Measurements from ENCODE around the gene ZNF627. TPM values are rescaled to one million over a fixed set of nuclear protein-coding genes. Genes with fewer than 3 reads are reported as not detected.
A peak's percentile ranks its signal among the peaks of the same experiment; 100 is the strongest.

Gene ZNF627
- total RNA-seq (1 to 10 TPM; 6.4 to 7.3 (median 7.0) TPM), polyA plus RNA-seq (4.2 TPM)
- long read RNA-seq, donor 1, transcript ZNF627-201 (4 exons, 2,840 nt) = major isoform, 17 of 18 reads
- long read RNA-seq, donor 1, partial matches to known transcripts = 0 of 18 reads
- long read RNA-seq, donor 1, other reads (novel, unspliced or antisense) = 1 of 18 reads
- long read RNA-seq, donor 2, transcript ZNF627-201 (4 exons, 2,840 nt) = major isoform, 10 of 11 reads
- long read RNA-seq, donor 2, partial matches to known transcripts = 0 of 11 reads
- long read RNA-seq, donor 2, other reads (novel, unspliced or antisense) = 1 of 11 reads
- long read RNA-seq, donor 3, transcript ZNF627-201 (4 exons, 2,840 nt) = major isoform, 47 of 54 reads
- long read RNA-seq, donor 3, partial matches to known transcripts = 0 of 54 reads
- long read RNA-seq, donor 3, other reads (novel, unspliced or antisense) = 6 of 54 reads
- long read RNA-seq, donor 4, transcript ZNF627-201 (4 exons, 2,840 nt) = major isoform, 14 of 16 reads
- long read RNA-seq, donor 4, partial matches to known transcripts = 0 of 16 reads
- long read RNA-seq, donor 4, other reads (novel, unspliced or antisense) = 2 of 16 reads

GRCh38 chr19:11597202-11598102, at the start of gene ZNF627:
Gene ZNF627, plus strand, starts transcription at chr19:11597483. Its CDS starts 145 bp downstream, at chr19:11597628.
- DNase-seq = peak; percentile 99 to 100 (median 100)
- WGBS = under 1% methylated on average over 67 of the region's 67 CpGs
- H3K27ac ChIP-seq (ENCODE audit: low read length) = peak within 1 kb of the TSS; percentile 73
- peak within 1 kb of the TSS; percentile 89 for H3K4me3 ChIP-seq (ENCODE audit: low read length)
- ATAC-seq = peak; percentile 100
- no peaks in the 10 kb centered on the region for H3K27me3 ChIP-seq (ENCODE audit: control insufficient read depth, insufficient read depth)
- peaks cover 2% of the 10 kb centered on the region for H3K4me1 ChIP-seq (ENCODE audit: control insufficient read depth, insufficient read depth, low read length)
- intact Hi-C loops (cut with DNase I) = no loop called here
- H3K9me3 ChIP-seq (ENCODE audit: control insufficient read depth, low read length) = no peaks in the 10 kb centered on the region

- WGBS = 91% methylated on average over 14 of the region's 14 CpGs
- Histone ChIP-seq H3K27me3 (ENCODE audit: control insufficient read depth, insufficient read depth) (no peaks in the 10 kb centered on the region), H3K4me1 (ENCODE audit: control insufficient read depth, insufficient read depth, low read length) (no peaks in the 10 kb centered on the region), H3K4me3 (ENCODE audit: low read length) (no peak overlapping the region), H3K27ac (ENCODE audit: low read length) (no peak overlapping the region), H3K9me3 (ENCODE audit: control insufficient read depth, low read length) (no peaks in the 10 kb centered on the region)
- intact Hi-C loops (cut with DNase I) = no loop called here
- no peak for ATAC-seq
- no peak for DNase-seq
These were observed 49.2 kb upstream of the ZNF627 start for GRCh38 chr19:11547929-11548700.

- Histone ChIP-seq H3K4me3 (ENCODE audit: low read length) (no peak overlapping the region), H3K27ac (ENCODE audit: low read length) (no peak overlapping the region), H3K4me1 (ENCODE audit: control insufficient read depth, insufficient read depth, low read length) (no peaks in the 10 kb centered on the region), H3K27me3 (ENCODE audit: control insufficient read depth, insufficient read depth) (no peaks in the 10 kb centered on the region), H3K9me3 (ENCODE audit: control insufficient read depth, low read length) (no peaks in the 10 kb centered on the region)
- DNase-seq = no peak
- WGBS = 89% methylated on average over 24 of the region's 24 CpGs
- intact Hi-C loops (cut with DNase I) = no loop called here
- ATAC-seq = no peak
These were observed 47.8 kb upstream of the ZNF627 start for GRCh38 chr19:11549386-11549953.

- WGBS = 87% methylated on average over 8 of the region's 8 CpGs
- H3K27ac ChIP-seq (ENCODE audit: low read length) = no peak overlapping the region
- no peaks in the 10 kb centered on the region for H3K27me3 ChIP-seq (ENCODE audit: control insufficient read depth, insufficient read depth)
- DNase-seq = no peak
- H3K4me1 ChIP-seq (ENCODE audit: control insufficient read depth, insufficient read depth, low read length) = no peaks in the 10 kb centered on the region
- intact Hi-C loops (cut with DNase I) = no loop called here
- no peak for ATAC-seq
- H3K9me3 ChIP-seq (ENCODE audit: control insufficient read depth, low read length) = no peaks in the 10 kb centered on the region
- H3K4me3 ChIP-seq (ENCODE audit: low read length) = no peak overlapping the region
These were observed 47.0 kb upstream of the ZNF627 start for GRCh38 chr19:11550265-11550664.

- 77% methylated on average over 26 of the region's 26 CpGs for WGBS
- no peaks in the 10 kb centered on the region for H3K9me3 ChIP-seq (ENCODE audit: control insufficient read depth, low read length)
- no peak overlapping the region for H3K27ac ChIP-seq (ENCODE audit: low read length)
- no peaks in the 10 kb centered on the region for H3K27me3 ChIP-seq (ENCODE audit: control insufficient read depth, insufficient read depth)
- ATAC-seq (peak; percentile 9 to 38), DNase-seq (no peak)
- H3K4me3 ChIP-seq (ENCODE audit: low read length) = no peak overlapping the region
- H3K4me1 ChIP-seq (ENCODE audit: control insufficient read depth, insufficient read depth, low read length) = peaks cover 1% of the 10 kb centered on the region
- intact Hi-C loops (cut with DNase I) = no loop called here
These were observed 45.6 kb upstream of the ZNF627 start for GRCh38 chr19:11551603-11552235.

GRCh38 chr19:11552666-11553372, 44.5 kb upstream of the ZNF627 start:
- 74% methylated on average over 20 of the region's 20 CpGs for WGBS
- Histone ChIP-seq H3K27ac (ENCODE audit: low read length) (no peak overlapping the region), H3K9me3 (ENCODE audit: control insufficient read depth, low read length) (no peaks in the 10 kb centered on the region), H3K4me1 (ENCODE audit: control insufficient read depth, insufficient read depth, low read length) (peaks cover 1% of the 10 kb centered on the region), H3K27me3 (ENCODE audit: control insufficient read depth, insufficient read depth) (no peaks in the 10 kb centered on the region), H3K4me3 (ENCODE audit: low read length) (no peak overlapping the region)
- ATAC-seq (no peak), DNase-seq (no peak)
- intact Hi-C loops (cut with DNase I) = no loop called here

- Histone ChIP-seq H3K27ac (ENCODE audit: low read length) (no peak overlapping the region), H3K4me1 (ENCODE audit: control insufficient read depth, insufficient read depth, low read length) (peaks cover 3% of the 10 kb centered on the region), H3K27me3 (ENCODE audit: control insufficient read depth, insufficient read depth) (no peaks in the 10 kb centered on the region), H3K4me3 (ENCODE audit: low read length) (no peak overlapping the region), H3K9me3 (ENCODE audit: control insufficient read depth, low read length) (no peaks in the 10 kb centered on the region)
- 93% methylated on average over 12 of the region's 12 CpGs for WGBS
- DNase-seq = no peak
- intact Hi-C loops (cut with DNase I) = no loop called here
- no peak for ATAC-seq
These were observed 43.1 kb upstream of the ZNF627 start for GRCh38 chr19:11554160-11554559.

GRCh38 chr19:11555246-11555645, 42.0 kb upstream of the ZNF627 start:
- no peaks in the 10 kb centered on the region for H3K27me3 ChIP-seq (ENCODE audit: control insufficient read depth, insufficient read depth)
- DNase-seq = no peak
- H3K4me1 ChIP-seq (ENCODE audit: control insufficient read depth, insufficient read depth, low read length) = peaks cover 5% of the 10 kb centered on the region
- no peak overlapping the region for H3K4me3 ChIP-seq (ENCODE audit: low read length)
- H3K27ac ChIP-seq (ENCODE audit: low read length) = no peak overlapping the region
- H3K9me3 ChIP-seq (ENCODE audit: control insufficient read depth, low read length) = no peaks in the 10 kb centered on the region
- intact Hi-C loops (cut with DNase I) = no loop called here
- peak in 1 of 2 donors; percentile 8 for ATAC-seq
- WGBS = 75% methylated on average over 6 of the region's 6 CpGs

GRCh38 chr19:11556634-11557420, 40.5 kb upstream of the ZNF627 start:
- no peak overlapping the region for H3K4me3 ChIP-seq (ENCODE audit: low read length)
- ATAC-seq (no peak), DNase-seq (no peak)
- no peaks in the 10 kb centered on the region for H3K27me3 ChIP-seq (ENCODE audit: control insufficient read depth, insufficient read depth)
- H3K4me1 ChIP-seq (ENCODE audit: control insufficient read depth, insufficient read depth, low read length) = peaks cover 5% of the 10 kb centered on the region
- WGBS = 76% methylated on average over 4 of the region's 4 CpGs
- intact Hi-C loops (cut with DNase I) = no loop called here
- no peak overlapping the region for H3K27ac ChIP-seq (ENCODE audit: low read length)
- no peaks in the 10 kb centered on the region for H3K9me3 ChIP-seq (ENCODE audit: control insufficient read depth, low read length)

Measured in right cardiac atrium (tissue), 5 donors.